ENCODE measurements around the gene SLC38A3. TPM values are rescaled to one million over a fixed set of nuclear protein-coding genes. Genes with fewer than 3 reads are reported as not detected.
"Not testable (repeated sequence)": the region's sequence is repeated elsewhere in the genome, so short reads cannot be mapped to it uniquely, and the experiment has no call there.

Gene SLC38A3
- total RNA-seq, 1 donor from 2014 or later = 1.8 TPM

- no peak for DNase-seq (ENCODE audit: low read depth)
Observed at GRCh38 chr3:50250514-50250913, 45.4 kb downstream of the SLC38A3 start.

GRCh38 chr3:50251220-50251619 is 46.1 kb downstream of the SLC38A3 start:
- DNase-seq (ENCODE audit: low read depth) = peak; percentile 88

GRCh38 chr3:50254577-50255250 is 49.6 kb downstream of the SLC38A3 start:
- DNase-seq (ENCODE audit: low read depth) = no peak

- no peak for DNase-seq (ENCODE audit: low read depth)
Observed at GRCh38 chr3:50255251-50255615, 50.2 kb downstream of the SLC38A3 start.

GRCh38 chr3:50256978-50257890 is 52.2 kb downstream of the SLC38A3 start:
- DNase-seq (ENCODE audit: low read depth) = no peak

- DNase-seq (ENCODE audit: low read depth) = no peak
Observed at GRCh38 chr3:50258029-50258680, 53.1 kb downstream of the SLC38A3 start.

- no peak for DNase-seq (ENCODE audit: low read depth)
Observed at GRCh38 chr3:50258979-50259378, 53.9 kb downstream of the SLC38A3 start.

GRCh38 chr3:50259432-50260026 is 54.5 kb downstream of the SLC38A3 start:
- DNase-seq (ENCODE audit: low read depth) = no peak

GRCh38 chr3:50260027-50260941 is 55.2 kb downstream of the SLC38A3 start:
- DNase-seq (ENCODE audit: low read depth) = peak; percentile 60

- no peak for DNase-seq (ENCODE audit: low read depth)
Observed at GRCh38 chr3:50260942-50261441, 55.9 kb downstream of the SLC38A3 start.

GRCh38 chr3:50261505-50261904 is 56.4 kb downstream of the SLC38A3 start:
- DNase-seq (ENCODE audit: low read depth) = no peak

GRCh38 chr3:50262200-50262599 is 57.1 kb downstream of the SLC38A3 start:
- not testable (repeated sequence) for DNase-seq (ENCODE audit: low read depth)

GRCh38 chr3:50262778-50263177 is 57.7 kb downstream of the SLC38A3 start:
- no peak for DNase-seq (ENCODE audit: low read depth)

- DNase-seq (ENCODE audit: low read depth) = peak; percentile 41
Observed at GRCh38 chr3:50263478-50264382, 58.7 kb downstream of the SLC38A3 start.

GRCh38 chr3:50264383-50264963 is 59.4 kb downstream of the SLC38A3 start:
- peak; percentile 92 for DNase-seq (ENCODE audit: low read depth)

GRCh38 chr3:50264964-50265485 is 60.0 kb downstream of the SLC38A3 start:
- peak; percentile 77 for DNase-seq (ENCODE audit: low read depth)

- DNase-seq (ENCODE audit: low read depth) = no peak
Observed at GRCh38 chr3:50265571-50265970, 60.5 kb downstream of the SLC38A3 start.

- no peak for DNase-seq (ENCODE audit: low read depth)
Observed at GRCh38 chr3:50266017-50266416, 60.9 kb downstream of the SLC38A3 start.

GRCh38 chr3:50266836-50267235 is 61.8 kb downstream of the SLC38A3 start:
- no peak for DNase-seq (ENCODE audit: low read depth)

Data from renal cortical epithelial cell (primary cell).